B cell (primary cell): ENCODE measurements around the gene STK17B. TPM values are rescaled to one million over a fixed set of nuclear protein-coding genes. Genes with fewer than 3 reads are reported as not detected.

Source experiments
- ATAC-seq: fragments of 200-7000 bp; cut with Tn5 transposase; one replicate; pipeline ENCODE4 v1.10.0; 2021; ENCODE audit warnings: low read depth, mild to moderate bottlenecking, moderate number of reproducible peaks, moderate library complexity
- CTCF ChIA-PET: fragments of 350-600 bp; sonication (Branson Sonifier 250); formaldehyde crosslinking; loops from one replicate; lab custom pipeline; 2021; ENCODE audit warnings: antibody characterized with exemption, inconsistent platforms; lab: Charles Lee
- POLR2A ChIA-PET: fragments of 350-600 bp; sonication (Branson Sonifier 250); formaldehyde crosslinking; loops from one replicate; lab custom pipeline; 2021; ENCODE audit warnings: antibody characterized with exemption; lab: Charles Lee
- DNase-seq: peaks from one replicate; pipeline ENCODE4 v3.0.0; 2013
- H2AFZ ChIP-seq: 2 replicates; pipeline ENCODE4 v1.6.1; 2012; ENCODE audit warnings: mild to moderate bottlenecking, low read depth, low read length; ENCODE audit not compliant: insufficient read depth, poor library complexity, severe bottlenecking
- H3K27ac ChIP-seq, 2 donors: 1 replicate in 1 of 2; 2 replicates in 1 of 2; pipeline ENCODE4 v1.5.1; 2012 to 2013; ENCODE audit warnings: low read length in 2 of 2, mild to moderate bottlenecking in 2 of 2, moderate library complexity in 1 of 2
- H3K27me3 ChIP-seq, 4 experiments: fragments of 200-600 bp in 1 of 4; sonication (generic) in 1 of 4; replicated peaks in 1 of 4; 1 replicate in 2 of 4; 2 replicates in 2 of 4; pipeline versions ENCODE4 v1.6.1 to v1.7.0; 2013 to 2016; ENCODE audit warnings: low read length in 3 of 4, mild to moderate bottlenecking in 2 of 4, mixed read lengths in 1 of 4, moderate library complexity in 1 of 4; ENCODE audit not compliant: insufficient read depth in 4 of 4, control insufficient read depth in 3 of 4; ENCODE audit errors: control extremely low read depth in 1 of 4
- H3K36me3 ChIP-seq, 2 experiments: replicated peaks in 1 of 2; 1 replicate in 1 of 2; 2 replicates in 1 of 2; pipeline versions ENCODE4 v1.6.1 to v1.7.1; 2013; ENCODE audit warnings: low read length in 1 of 2; ENCODE audit not compliant: insufficient read depth in 2 of 2, control insufficient read depth in 1 of 2; ENCODE audit errors: control extremely low read depth in 1 of 2, extremely low read depth in 1 of 2
- H3K4me1 ChIP-seq, 2 donors: fragments of 200-600 bp in 1 of 2; sonication (generic) in 1 of 2; 1 replicate in 1 of 2; 2 replicates in 1 of 2; pipeline versions ENCODE4 v1.5.1 to v1.6.1; 2013 to 2017; ENCODE audit warnings: low read length in 2 of 2; ENCODE audit not compliant: control insufficient read depth in 2 of 2, insufficient read depth in 2 of 2
- H3K4me2 ChIP-seq: replicated peaks from 2 replicates; pipeline ENCODE3; 2012; ENCODE audit warnings: mild to moderate bottlenecking, low read depth, low read length; ENCODE audit not compliant: poor library complexity, severe bottlenecking
- H3K4me3 ChIP-seq, 5 experiments: fragments of 200-600 bp in 1 of 5; sonication (generic) in 1 of 5; 1 replicate in 3 of 5; 2 replicates in 2 of 5; pipeline versions ENCODE4 v1.5.1 to v1.7.0; 2011 to 2016; ENCODE audit warnings: low read length in 4 of 5, mild to moderate bottlenecking in 4 of 5, low read depth in 2 of 5, control low read depth in 1 of 5, moderate library complexity in 1 of 5; ENCODE audit not compliant: insufficient read depth in 1 of 5; ENCODE audit errors: control extremely low read depth in 1 of 5, extremely low read depth in 1 of 5
- H3K79me2 ChIP-seq: fragments of 200-600 bp; sonication (generic); one replicate; pipeline ENCODE4 v1.6.0; 2016; ENCODE audit warnings: low read length; ENCODE audit not compliant: control insufficient read depth, insufficient read depth
- H3K9ac ChIP-seq: fragments of 200-600 bp; sonication (generic); 2 replicates; pipeline ENCODE4 v1.6.1; 2017; ENCODE audit warnings: mild to moderate bottlenecking, low read length, moderate library complexity
- H3K9me3 ChIP-seq, 3 donors: one replicate each; pipeline versions ENCODE4 v1.6.1 to v1.7.1; 2013; ENCODE audit warnings: low read length in 2 of 3; ENCODE audit not compliant: control insufficient read depth in 2 of 3, insufficient read depth in 1 of 3; ENCODE audit errors: control extremely low read depth in 1 of 3
- H4K20me1 ChIP-seq: 2 replicates; pipeline ENCODE4 v1.6.0; 2012; ENCODE audit warnings: mild to moderate bottlenecking, low read length; ENCODE audit not compliant: insufficient read depth, control insufficient read depth, poor library complexity, severe bottlenecking
- H3K27ac Mint-ChIP-seq: one replicate; pipeline ENCODE4 v1.8.0; 2021; ENCODE audit warnings: mixed read lengths
- H3K27me3 Mint-ChIP-seq: one replicate; pipeline ENCODE4 v1.8.0; 2021; ENCODE audit warnings: mixed read lengths
- H3K4me1 Mint-ChIP-seq: one replicate; pipeline ENCODE4 v1.8.0; 2021; ENCODE audit warnings: mixed read lengths
- H3K4me3 Mint-ChIP-seq: one replicate; pipeline ENCODE4 v1.8.0; 2021; ENCODE audit warnings: mixed read lengths
- H3K9me3 Mint-ChIP-seq: one replicate; pipeline ENCODE4 v1.8.0; 2022; ENCODE audit warnings: mixed read lengths; ENCODE audit not compliant: insufficient read depth
- EZH2 ChIP-seq: IDR thresholded peaks from 2 replicates; pipeline ENCODE4 v1.6.1; 2012; ENCODE audit warnings: borderline replicate concordance, low read depth, mild to moderate bottlenecking, moderate library complexity, low read length; ENCODE audit not compliant: insufficient read depth, poor library complexity, severe bottlenecking
- WGBS: methylation state at CpG from one replicate; pipeline ENCODE4 v1.1.5; 2013; ENCODE audit warnings: missing lambda C conversion rate; ENCODE audit not compliant: insufficient coverage; 5-methylcytosine and 5-hydroxymethylcytosine counted together
- intact Hi-C: fragments of 100-400 bp; cut with micrococcal nuclease; formaldehyde crosslinking; loops from one replicate; pipeline ENCODE4 v1.10.0; 2022
- polyA plus RNA-seq: library from polyadenylated mRNA; depleted of rRNA; stranded (reverse); fragments of >200 nt; gene quantifications from 2 replicates; pipeline ENCODE4 v1.2.3, GENCODE V29; 2012
- total RNA-seq, 2 donors: library from RNA; stranded (reverse); fragments of 120-200 nt in 1 of 2; gene quantifications; 1 replicate in 1 of 2; 2 replicates in 1 of 2; pipeline versions ENCODE4 v1.2.3 to v1.2.4, GENCODE V29; 2013 to 2022
- TF ChIP-seq, protein P1 (sequence below): fragments of 200-600 bp; IDR thresholded peaks from one replicate; pipeline ENCODE4 v1.8.0; 2022; ENCODE audit warnings: antibody characterized with exemption, mild to moderate bottlenecking

The STK17B gene
- total and polyA plus RNA-seq, 2 donors (not counting 1 experiment from before 2014, with no cell fraction given), result 120 to 249 TPM

DNA sequence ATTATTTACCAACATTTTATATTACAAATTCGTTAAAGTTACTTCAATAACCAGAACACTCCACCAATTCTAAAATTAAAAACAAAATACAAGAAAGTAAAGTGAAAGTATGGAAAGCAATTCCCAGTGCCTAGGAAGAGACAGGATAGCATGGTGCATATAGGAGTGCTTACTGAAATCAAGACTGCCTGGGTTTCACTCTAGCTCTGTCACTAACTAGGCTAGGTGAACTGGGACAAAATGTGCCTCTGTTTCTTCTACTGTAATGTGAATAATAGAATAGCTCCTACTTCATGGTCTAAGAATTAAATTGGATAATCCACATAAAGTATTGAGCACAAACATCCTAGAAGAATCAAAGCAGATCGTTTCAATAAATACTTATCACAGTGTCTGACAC, 22.6 kb downstream of the STK17B start:
- H3K9ac ChIP-seq, result no peak overlapping the region
- intact Hi-C loops, result loop anchor here (5.0 kb wide), 1 partner anchor 46 kb away; no protein-coding TSS in a partner anchor
- Mint-ChIP-seq H3K4me1 (peaks cover 63% of the 10 kb centered on the region), H3K27ac (no peak overlapping the region), H3K9me3 (no peaks in the 10 kb centered on the region), H3K27me3 (no peaks in the 10 kb centered on the region), H3K4me3 (peak overlapping the region; percentile 7)
- TF ChIP-seq EZH2, result no peak
- TF ChIP-seq, protein P1, sequence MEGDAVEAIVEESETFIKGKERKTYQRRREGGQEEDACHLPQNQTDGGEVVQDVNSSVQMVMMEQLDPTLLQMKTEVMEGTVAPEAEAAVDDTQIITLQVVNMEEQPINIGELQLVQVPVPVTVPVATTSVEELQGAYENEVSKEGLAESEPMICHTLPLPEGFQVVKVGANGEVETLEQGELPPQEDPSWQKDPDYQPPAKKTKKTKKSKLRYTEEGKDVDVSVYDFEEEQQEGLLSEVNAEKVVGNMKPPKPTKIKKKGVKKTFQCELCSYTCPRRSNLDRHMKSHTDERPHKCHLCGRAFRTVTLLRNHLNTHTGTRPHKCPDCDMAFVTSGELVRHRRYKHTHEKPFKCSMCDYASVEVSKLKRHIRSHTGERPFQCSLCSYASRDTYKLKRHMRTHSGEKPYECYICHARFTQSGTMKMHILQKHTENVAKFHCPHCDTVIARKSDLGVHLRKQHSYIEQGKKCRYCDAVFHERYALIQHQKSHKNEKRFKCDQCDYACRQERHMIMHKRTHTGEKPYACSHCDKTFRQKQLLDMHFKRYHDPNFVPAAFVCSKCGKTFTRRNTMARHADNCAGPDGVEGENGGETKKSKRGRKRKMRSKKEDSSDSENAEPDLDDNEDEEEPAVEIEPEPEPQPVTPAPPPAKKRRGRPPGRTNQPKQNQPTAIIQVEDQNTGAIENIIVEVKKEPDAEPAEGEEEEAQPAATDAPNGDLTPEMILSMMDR, result no peak
- ChIA-PET CTCF (interaction anchor here (0.8 to 2.5 kb wide), 7 partner anchors 22 to 141 kb away, joined by 3 to 11 read pairs (median 3); partner anchors contain the start of genes DNAH7 and STK17B), POLR2A (interaction anchor here (0.7 to 1.3 kb wide), 3 partner anchors 14 to 279 kb away, joined by 3 to 4 read pairs (median 3); no protein-coding TSS in a partner anchor)
- H3K9me3 ChIP-seq, result peaks cover 0 to 9% (median 1%) of the 10 kb centered on the region in 3 donors
- peaks cover 44 to 59% of the 10 kb centered on the region in 2 donors for H3K4me1 ChIP-seq
- H3K27ac ChIP-seq, result peak overlapping the region in 1 of 2 donors; percentile 90
- no peak for ATAC-seq
- H4K20me1 ChIP-seq, result peaks cover 39% of the 10 kb centered on the region
- H3K4me2 ChIP-seq, result peak overlapping the region; percentile 23
- peaks cover 24 to 65% of the 10 kb centered on the region in 2 experiments for H3K36me3 ChIP-seq
- H3K4me3 ChIP-seq, result no peak overlapping the region
- H3K27me3 ChIP-seq, result no peaks in the 10 kb centered on the region
- H2AFZ ChIP-seq, result no peak overlapping the region
- H3K79me2 ChIP-seq, result peaks cover 96% of the 10 kb centered on the region
- WGBS, result 100% methylated on average over 1 of the region's 2 CpGs
- no peak for DNase-seq

DNA sequence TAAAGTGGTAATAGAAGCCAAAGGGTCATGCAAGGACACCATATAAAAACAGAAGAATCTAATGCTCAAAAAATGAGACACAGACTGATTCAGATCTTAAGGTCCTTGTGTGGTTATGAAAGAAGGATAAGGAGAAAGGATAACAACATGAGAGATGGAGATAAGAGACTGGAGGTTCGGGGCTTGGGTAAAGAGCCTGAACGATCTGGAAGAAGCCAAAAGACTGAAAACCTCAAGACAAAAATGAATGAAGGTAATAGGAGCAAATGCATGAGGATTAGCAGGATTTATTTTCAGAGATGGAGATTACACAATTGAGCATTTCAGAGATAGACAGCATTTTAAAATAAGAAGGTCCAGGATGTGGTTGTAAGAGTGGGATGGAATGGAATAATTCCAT, 26.1 kb downstream of the STK17B start:
- DNase-seq, result no peak

More for the DNA sequence above, 26.1 kb downstream of the STK17B start:
- H3K9me3 ChIP-seq, result peaks cover 0 to 1% (median 0%) of the 10 kb centered on the region in 3 donors
- intact Hi-C loops, result loop anchor here (5.0 kb wide), 1 partner anchor 43 kb away; no protein-coding TSS in a partner anchor
- H3K27me3 ChIP-seq, result no peaks in the 10 kb centered on the region
- H3K4me1 ChIP-seq, result peaks cover 28 to 43% of the 10 kb centered on the region in 2 donors
- H3K36me3 ChIP-seq, result peaks cover 37 to 76% of the 10 kb centered on the region in 2 experiments
- peak overlapping the region; percentile 46 for H3K27ac Mint-ChIP-seq
- ChIA-PET POLR2A (no interaction called here), CTCF (interaction anchor here (0.8 to 3.5 kb wide), 3 partner anchors 67 to 134 kb away, joined by 3 to 15 read pairs (median 12); no protein-coding TSS in a partner anchor)
- 100% methylated on average over 2 of the region's 2 CpGs for WGBS
- H3K9me3 Mint-ChIP-seq, result no peaks in the 10 kb centered on the region
- H3K79me2 ChIP-seq, result peaks cover 94% of the 10 kb centered on the region
- H4K20me1 ChIP-seq, result peaks cover 56% of the 10 kb centered on the region
- H3K4me1 Mint-ChIP-seq, result peaks cover 52% of the 10 kb centered on the region
- TF ChIP-seq, protein P1, result no peak
- TF ChIP-seq EZH2, result no peak
- no peak overlapping the region for H3K4me3 Mint-ChIP-seq
- H3K27me3 Mint-ChIP-seq, result no peaks in the 10 kb centered on the region
- no peak overlapping the region for H3K9ac ChIP-seq
- H3K27ac ChIP-seq, result peak overlapping the region in 1 of 2 donors; percentile 3
- no peak overlapping the region for H3K4me3 ChIP-seq
- H3K4me2 ChIP-seq, result no peak overlapping the region
- no peak overlapping the region for H2AFZ ChIP-seq
- ATAC-seq, result no peak
